ENCODE data around the gene HCFC1.

The HCFC1 gene

DNA sequence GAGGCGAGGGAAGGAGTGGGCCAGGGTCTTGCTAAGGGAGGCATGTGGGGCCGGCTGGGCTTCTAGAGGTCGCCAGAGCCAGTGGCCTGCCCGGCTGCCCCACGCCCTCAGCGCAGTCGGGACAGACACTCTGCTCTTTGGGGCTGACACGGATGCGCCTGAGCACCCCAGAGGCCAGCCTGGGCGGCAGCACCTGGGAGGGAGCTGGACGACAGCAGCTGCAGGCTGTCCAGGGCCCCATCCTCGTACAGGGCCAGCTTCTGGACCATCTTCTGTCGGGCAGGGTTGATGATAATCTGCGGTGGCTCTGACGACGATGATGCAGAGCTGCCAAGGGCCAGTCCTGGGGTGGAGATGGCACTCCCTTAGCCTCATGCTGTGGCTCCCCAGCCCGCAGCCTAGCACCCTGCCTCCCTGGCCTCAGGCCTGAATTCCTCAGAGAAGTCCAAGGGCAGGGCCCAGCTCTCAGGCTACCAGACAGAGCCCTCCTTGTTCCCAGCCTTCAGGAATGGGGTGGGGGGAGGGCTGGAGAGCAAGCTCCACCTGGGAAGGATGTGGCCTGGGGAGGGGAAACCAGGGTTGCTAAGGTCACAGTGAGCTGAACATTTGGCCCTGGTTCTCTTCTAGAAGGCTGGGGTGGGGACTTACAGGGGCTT is 40.8 kb upstream of the HCFC1 start:
- TF ChIP-seq, protein P1, sequence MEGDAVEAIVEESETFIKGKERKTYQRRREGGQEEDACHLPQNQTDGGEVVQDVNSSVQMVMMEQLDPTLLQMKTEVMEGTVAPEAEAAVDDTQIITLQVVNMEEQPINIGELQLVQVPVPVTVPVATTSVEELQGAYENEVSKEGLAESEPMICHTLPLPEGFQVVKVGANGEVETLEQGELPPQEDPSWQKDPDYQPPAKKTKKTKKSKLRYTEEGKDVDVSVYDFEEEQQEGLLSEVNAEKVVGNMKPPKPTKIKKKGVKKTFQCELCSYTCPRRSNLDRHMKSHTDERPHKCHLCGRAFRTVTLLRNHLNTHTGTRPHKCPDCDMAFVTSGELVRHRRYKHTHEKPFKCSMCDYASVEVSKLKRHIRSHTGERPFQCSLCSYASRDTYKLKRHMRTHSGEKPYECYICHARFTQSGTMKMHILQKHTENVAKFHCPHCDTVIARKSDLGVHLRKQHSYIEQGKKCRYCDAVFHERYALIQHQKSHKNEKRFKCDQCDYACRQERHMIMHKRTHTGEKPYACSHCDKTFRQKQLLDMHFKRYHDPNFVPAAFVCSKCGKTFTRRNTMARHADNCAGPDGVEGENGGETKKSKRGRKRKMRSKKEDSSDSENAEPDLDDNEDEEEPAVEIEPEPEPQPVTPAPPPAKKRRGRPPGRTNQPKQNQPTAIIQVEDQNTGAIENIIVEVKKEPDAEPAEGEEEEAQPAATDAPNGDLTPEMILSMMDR (conservative IDR thresholded peaks at IDR 0.05; ENCODE audit: low read depth, low read length) = no peak
- no peak overlapping the region for H3K4me3 ChIP-seq (ENCODE audit: low read length)
- peak; percentile 63 for DNase-seq (ENCODE audit: low read depth)

DNA sequence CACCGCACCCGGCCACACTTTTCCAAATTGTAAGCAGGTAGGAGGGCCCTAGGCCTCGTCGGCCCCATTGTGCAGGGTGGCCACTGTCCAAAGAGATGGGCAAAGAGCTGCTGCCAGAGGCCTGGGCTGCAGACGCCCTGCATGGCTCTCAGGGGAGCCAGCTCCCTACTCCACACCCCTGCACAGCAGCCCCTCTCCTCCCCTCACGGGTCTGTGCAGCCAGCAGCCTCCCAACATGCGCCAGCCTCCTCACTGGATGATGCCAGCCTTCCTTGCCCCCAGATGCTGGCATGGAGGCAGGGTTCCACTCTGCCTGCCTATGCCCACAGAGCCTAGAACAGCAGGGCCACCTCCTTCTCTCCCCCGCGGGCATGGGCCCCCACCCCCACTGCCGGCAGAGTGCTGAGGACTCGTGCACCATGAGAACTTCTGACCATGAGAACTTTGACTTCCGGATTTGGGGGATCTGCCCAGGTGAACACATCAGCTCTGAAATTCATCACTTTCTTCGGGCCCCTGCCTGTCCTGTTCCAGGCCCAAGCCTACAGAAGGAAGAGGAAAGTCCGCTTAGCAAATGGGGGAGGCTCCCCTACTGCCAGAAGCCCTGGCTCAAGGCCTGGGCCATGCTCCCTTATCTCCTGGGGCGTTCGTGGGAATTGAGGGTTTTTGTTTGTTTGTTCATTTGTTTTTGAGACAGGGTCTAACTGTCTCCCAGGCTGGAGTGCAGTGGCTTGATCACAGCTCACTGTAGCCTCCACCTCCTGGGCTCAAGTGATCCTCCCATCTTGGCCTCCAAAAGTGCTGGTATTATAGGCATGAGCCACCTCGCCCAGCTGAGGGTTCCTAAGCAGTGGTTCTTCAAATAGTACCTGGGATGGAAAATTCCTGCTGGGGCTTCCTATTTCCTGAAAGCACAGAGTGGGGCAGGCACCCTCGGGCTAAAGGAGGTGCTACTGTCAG is 40.0 kb upstream of the HCFC1 start:
- no peak for DNase-seq (ENCODE audit: low read depth)
- TF ChIP-seq, protein P1 (conservative IDR thresholded peaks at IDR 0.05; ENCODE audit: low read depth, low read length) = no peak
- no peak overlapping the region for H3K4me3 ChIP-seq (ENCODE audit: low read length)

DNA sequence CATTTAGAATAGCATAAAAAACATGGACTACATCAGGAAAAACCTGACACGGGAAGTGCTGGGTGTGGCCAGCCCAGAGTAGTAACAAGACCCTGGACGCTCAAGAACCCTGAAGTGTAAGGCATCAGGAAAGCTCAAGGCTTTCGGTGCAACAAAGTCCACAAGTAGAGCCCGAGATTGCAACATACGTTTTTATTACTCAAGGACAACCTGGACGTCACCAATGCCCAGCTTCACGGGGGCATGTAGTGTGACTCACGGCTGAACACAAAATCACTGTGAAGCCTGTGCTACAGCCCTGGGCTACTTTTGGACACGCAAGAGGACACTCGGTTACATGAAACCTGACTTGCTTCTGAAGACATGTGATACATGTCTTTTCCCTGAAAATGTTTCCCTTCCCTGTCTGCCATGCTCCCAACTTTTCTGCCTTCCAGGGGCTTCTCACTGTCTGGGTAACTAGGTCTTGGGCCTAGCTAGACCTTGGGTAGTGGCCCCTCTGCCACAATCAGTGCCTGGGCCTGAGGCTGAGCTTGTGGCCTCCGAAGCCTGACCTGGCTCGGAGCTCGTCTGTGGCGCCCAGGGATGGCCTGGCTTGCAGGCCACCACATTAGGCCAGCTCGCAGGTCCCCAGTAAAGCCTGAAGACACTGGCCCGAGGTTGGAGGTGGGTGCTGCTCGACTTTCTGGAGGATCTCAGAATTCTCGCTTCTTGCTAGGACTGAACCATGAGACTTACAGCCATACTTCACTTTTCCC is 38.9 kb upstream of the HCFC1 start:
- DNase-seq (ENCODE audit: low read depth) = no peak
- TF ChIP-seq, protein P1 (conservative IDR thresholded peaks at IDR 0.05; ENCODE audit: low read depth, low read length) = no peak
- H3K4me3 ChIP-seq (ENCODE audit: low read length) = no peak overlapping the region

DNA sequence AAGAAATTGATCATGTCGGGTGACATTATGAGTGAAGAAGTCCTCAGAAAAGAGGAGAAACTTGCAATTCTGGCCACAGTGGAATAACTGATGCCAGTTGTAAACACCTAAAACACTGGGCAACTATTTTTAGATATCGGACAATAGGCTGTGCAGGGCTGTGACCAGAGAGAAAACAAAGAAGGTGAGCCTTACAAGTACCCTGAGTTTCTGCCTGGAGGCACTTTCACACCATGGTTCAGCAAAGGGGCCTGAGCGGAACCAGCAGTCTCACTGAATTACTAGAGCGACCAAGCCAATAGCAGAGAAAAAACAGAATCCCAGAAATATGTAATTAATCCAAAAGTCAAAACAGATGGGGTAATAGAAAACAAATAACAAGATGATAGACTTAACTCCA is 36.9 kb upstream of the HCFC1 start:
- no peak for DNase-seq (ENCODE audit: low read depth)
- H3K4me3 ChIP-seq (ENCODE audit: low read length) = no peak overlapping the region
- TF ChIP-seq, protein P1 (conservative IDR thresholded peaks at IDR 0.05; ENCODE audit: low read depth, low read length) = no peak

DNA sequence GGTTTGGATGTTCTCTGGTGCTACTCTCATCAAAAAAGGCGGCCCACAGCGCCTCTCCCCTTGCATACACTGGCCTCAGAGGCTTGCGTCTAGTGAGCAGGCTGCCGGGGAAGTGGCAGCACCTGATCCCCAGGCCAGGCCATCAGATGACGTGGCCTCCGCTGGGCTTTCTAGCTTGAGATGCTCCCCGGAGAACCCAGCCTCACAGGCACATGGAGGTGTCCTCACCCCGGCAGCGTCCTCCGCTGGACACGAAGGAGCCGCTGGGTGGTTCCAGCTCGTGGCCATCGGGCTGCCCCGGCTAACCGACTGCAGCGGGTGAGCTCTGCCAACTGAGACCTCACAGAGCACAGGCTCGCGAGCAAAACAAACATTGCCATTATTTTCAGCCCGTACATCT is 35.3 kb upstream of the HCFC1 start:
- no peak overlapping the region for H3K4me3 ChIP-seq (ENCODE audit: low read length)
- no peak for DNase-seq (ENCODE audit: low read depth)
- TF ChIP-seq, protein P1 (conservative IDR thresholded peaks at IDR 0.05; ENCODE audit: low read depth, low read length) = no peak

DNA sequence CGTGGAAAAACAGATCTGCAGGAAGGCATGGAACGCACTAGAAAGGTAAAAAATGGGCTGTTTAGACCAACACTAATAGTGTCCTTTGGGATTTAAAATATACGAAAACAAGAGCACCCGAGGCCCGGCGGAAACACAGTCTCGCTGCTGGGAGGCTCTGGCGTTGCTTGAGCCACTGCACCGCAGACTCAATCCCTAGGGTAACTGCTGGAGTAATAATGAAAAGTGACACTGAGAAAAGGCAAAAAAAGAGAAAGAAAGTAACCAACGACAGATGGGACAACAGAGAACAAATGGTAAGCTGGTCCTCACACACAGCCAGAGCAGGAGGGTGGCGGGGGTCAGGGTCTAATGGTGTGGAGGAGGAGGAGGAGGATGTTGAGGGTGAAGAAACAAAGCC is 32.7 kb upstream of the HCFC1 start:
- no peak for DNase-seq (ENCODE audit: low read depth)
- no peak overlapping the region for H3K4me3 ChIP-seq (ENCODE audit: low read length)
- TF ChIP-seq, protein P1 (conservative IDR thresholded peaks at IDR 0.05; ENCODE audit: low read depth, low read length) = no peak
